Hippocampal formation (tissue), 2 donors: Measurements from ENCODE around the gene CYB561A3.
A peak's percentile ranks its signal among the peaks of the same experiment; 100 is the strongest.

Experiments used
- DNase-seq, 2 donors: peaks; one replicate each; lab custom pipeline; 2025; lab: John Stamatoyannopoulos, UW

The CYB561A3 gene

DNA sequence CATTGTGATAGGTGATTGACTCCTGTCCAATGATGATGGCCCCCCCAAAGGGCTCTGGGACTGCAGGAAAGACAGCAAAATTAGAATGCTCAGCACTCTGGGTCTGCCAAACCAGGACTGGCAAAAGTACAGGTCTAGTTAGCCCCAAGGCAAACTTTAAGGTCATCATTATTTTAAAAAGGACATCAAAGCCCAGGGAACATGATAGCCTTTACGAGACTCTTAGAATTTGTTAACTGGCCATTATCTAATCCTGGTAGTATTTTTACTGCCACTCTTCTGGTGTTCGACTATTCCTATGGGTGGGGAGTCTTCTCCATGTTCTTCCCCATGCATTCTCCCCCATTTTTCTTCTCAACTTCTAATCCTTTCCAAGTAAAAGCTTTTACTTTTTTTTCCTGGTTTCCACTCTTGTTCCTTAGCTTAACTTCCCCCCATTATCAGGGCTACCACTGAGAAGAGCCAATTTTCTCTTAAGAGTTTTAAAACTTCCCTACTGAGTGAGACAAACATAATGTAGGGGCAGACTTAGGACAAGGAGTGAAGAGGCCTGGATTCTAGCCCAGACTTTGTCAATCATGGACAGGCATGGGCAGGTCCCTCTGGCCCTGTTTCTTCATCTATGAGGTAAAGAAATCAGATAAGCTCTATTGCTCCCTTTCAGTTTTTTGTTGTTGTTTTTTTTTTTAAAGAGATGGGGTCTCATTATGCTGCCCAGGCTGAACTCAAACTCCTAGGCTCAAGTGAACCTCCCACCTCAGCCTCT, 35.9 kb downstream of the CYB561A3 start:
- peak in 1 of 2 donors; percentile 21 for DNase-seq

GRCh38 chr11:61315260-61315659, 46.4 kb downstream of the CYB561A3 start:
- DNase-seq = no peak

GRCh38 chr11:61310749-61311148, 50.9 kb downstream of the CYB561A3 start:
- DNase-seq = no peak

- DNase-seq = no peak
Measured at GRCh38 chr11:61309739-61310138, 51.9 kb downstream of the CYB561A3 start.

- DNase-seq = no peak
Measured at GRCh38 chr11:61309141-61309540, 52.5 kb downstream of the CYB561A3 start.

- DNase-seq = no peak
Measured at GRCh38 chr11:61307354-61307753, 54.3 kb downstream of the CYB561A3 start.

GRCh38 chr11:61306221-61306620, 55.5 kb downstream of the CYB561A3 start:
- no peak for DNase-seq

DNA sequence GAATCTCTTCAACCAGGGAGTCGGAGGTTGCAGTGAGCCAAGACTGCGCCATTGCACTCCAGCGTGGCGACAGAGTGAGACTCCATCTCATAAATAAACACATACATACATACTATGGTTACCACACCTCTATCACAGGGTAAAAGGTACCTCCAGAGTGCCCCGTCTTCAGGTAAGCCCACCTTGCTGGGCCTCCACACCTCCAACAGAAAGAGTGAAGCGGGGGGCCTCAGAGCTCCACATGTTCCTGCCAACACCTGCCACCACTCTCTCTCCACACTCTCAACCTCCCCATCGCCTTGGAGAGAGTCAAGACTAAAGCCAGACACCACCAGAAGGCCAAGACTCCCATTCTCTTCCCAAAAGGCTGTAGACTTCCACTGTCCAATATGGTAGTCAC, 56.3 kb downstream of the CYB561A3 start:
- no peak for DNase-seq

- DNase-seq = no peak
Measured at GRCh38 chr11:61303725-61304124, 58.0 kb downstream of the CYB561A3 start.

- no peak for DNase-seq
Measured at GRCh38 chr11:61302550-61302949, 59.1 kb downstream of the CYB561A3 start.
